NCI-H2107 treated with DMSO at 0.1 percent for 48 hours (cell line): ENCODE measurements around the gene ATP1A3.

Experiments
- DNase-seq: peaks from one replicate; lab custom pipeline; 2025; ENCODE audit not compliant: unreplicated experiment; lab: John Stamatoyannopoulos, UW

Gene ATP1A3

GRCh38 chr19:41988947-41989346, 5.1 kb downstream of the ATP1A3 start:
- no peak for DNase-seq

- no peak for DNase-seq
These were observed 6.7 kb downstream of the ATP1A3 start for GRCh38 chr19:41987141-41987860.

- DNase-seq: no peak
These were observed 9.1 kb downstream of the ATP1A3 start for GRCh38 chr19:41984961-41985360.

- DNase-seq: no peak
These were observed 12.3 kb downstream of the ATP1A3 start for GRCh38 chr19:41981724-41982123.

GRCh38 chr19:41978470-41978869, 15.6 kb downstream of the ATP1A3 start:
- no peak for DNase-seq

GRCh38 chr19:41977916-41978315, 16.1 kb downstream of the ATP1A3 start:
- no peak for DNase-seq

GRCh38 chr19:41974652-41975051, 19.4 kb downstream of the ATP1A3 start:
- no peak for DNase-seq

- no peak for DNase-seq
These were observed 22.7 kb downstream of the ATP1A3 start for GRCh38 chr19:41971363-41971762.

- no peak for DNase-seq
These were observed 24.1 kb downstream of the ATP1A3 start for GRCh38 chr19:41969772-41970458.

- DNase-seq: no peak
These were observed 25.1 kb downstream of the ATP1A3 start for GRCh38 chr19:41968751-41969595.

GRCh38 chr19:41967054-41967783, 26.8 kb downstream of the ATP1A3 start:
- no peak for DNase-seq

- DNase-seq: no peak
These were observed 28.9 kb downstream of the ATP1A3 start for GRCh38 chr19:41965106-41965505.

- DNase-seq: peak; percentile 22
These were observed 33.1 kb downstream of the ATP1A3 start for GRCh38 chr19:41960973-41961372.

- peak; percentile 92 for DNase-seq
These were observed 34.7 kb downstream of the ATP1A3 start, which contains the start of gene RABAC1 for GRCh38 chr19:41959056-41960053. Gene RABAC1 (minus strand): TSS chr19:41959321. CDS start chr19:41959292, 29 bp downstream.

- peak; percentile 58 for DNase-seq
These were observed 35.5 kb downstream of the ATP1A3 start for GRCh38 chr19:41958367-41959055.

GRCh38 chr19:41957838-41958366, 36.1 kb downstream of the ATP1A3 start:
- peak; percentile 88 for DNase-seq

- DNase-seq: no peak
These were observed 36.7 kb downstream of the ATP1A3 start for GRCh38 chr19:41957161-41957837.

GRCh38 chr19:41956621-41957020, 37.4 kb downstream of the ATP1A3 start:
- DNase-seq: no peak
